Heart left ventricle (tissue), 13 donors: ENCODE results near the gene SHCBP1.

Experiments used
- POLR2A ChIP-seq, 2 donors: fragments of 450-650 bp; IDR thresholded peaks; one replicate each; pipeline ENCODE4 v1.6.1; 2017; ENCODE audit warnings: antibody characterized with exemption in 2 of 2, mild to moderate bottlenecking in 2 of 2, moderate library complexity in 2 of 2
- TF ChIP-seq, protein P1 (sequence below), 12 donors: fragments of 200-600 bp; sonication (generic) in 4 of 12; IDR thresholded peaks; one replicate each; pipeline versions ENCODE4 v1.5.0 to v1.8.0; 2018 to 2022; ENCODE audit warnings: antibody characterized with exemption in 12 of 12, mild to moderate bottlenecking in 5 of 12
- donor health status: ischemic (EF 13 %, LVEDD 7.1; RV severe dilation, severe dysfunction).
- donor health status: DM: no; HTN: yes; CAD: no.
- donor health status: DM: no; HTN: no; CAD: no.
- donor health status: ischemic (EF 25% LVEDD 6.9; RV normal size, moderate dysfunction).
- donor health status: ischemic (EF 25% LVEDD 5.7; RV mildly dilated, moderate dysfunction).
- donor health status: ischemic (EF 35%, LVEDD 5.7; RV mildly dilated, moderate dysfunction).
- donor health status: nonischemic (EF 11% LVEDD 7.7; RV severe dilation, severe dysfunction).
- donor health status: DM: yes; HTN: yes; CAD: no.
- donor health status: PGD.
- donor health status: ischemic (EF 29% LVEDD 5.4; RV normal size, mild dysfunction).
- donor health status: nonischemic (EF 23%, LVEDD 6.1; RV moderate dilation, normal function).

- TF ChIP-seq, protein P1, sequence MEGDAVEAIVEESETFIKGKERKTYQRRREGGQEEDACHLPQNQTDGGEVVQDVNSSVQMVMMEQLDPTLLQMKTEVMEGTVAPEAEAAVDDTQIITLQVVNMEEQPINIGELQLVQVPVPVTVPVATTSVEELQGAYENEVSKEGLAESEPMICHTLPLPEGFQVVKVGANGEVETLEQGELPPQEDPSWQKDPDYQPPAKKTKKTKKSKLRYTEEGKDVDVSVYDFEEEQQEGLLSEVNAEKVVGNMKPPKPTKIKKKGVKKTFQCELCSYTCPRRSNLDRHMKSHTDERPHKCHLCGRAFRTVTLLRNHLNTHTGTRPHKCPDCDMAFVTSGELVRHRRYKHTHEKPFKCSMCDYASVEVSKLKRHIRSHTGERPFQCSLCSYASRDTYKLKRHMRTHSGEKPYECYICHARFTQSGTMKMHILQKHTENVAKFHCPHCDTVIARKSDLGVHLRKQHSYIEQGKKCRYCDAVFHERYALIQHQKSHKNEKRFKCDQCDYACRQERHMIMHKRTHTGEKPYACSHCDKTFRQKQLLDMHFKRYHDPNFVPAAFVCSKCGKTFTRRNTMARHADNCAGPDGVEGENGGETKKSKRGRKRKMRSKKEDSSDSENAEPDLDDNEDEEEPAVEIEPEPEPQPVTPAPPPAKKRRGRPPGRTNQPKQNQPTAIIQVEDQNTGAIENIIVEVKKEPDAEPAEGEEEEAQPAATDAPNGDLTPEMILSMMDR (IDR thresholded peaks at IDR 0.05), result no peak
- no peak for TF ChIP-seq POLR2A (IDR thresholded peaks at IDR 0.05)
These were observed at the start of gene SHCBP1 for GRCh38 chr16:46621006-46621933.
